K562 (cell line): ENCODE measurements around the gene OR2V2.

Experiments used
- CEBPB ChIP-seq: fragments of 450-650 bp; IDR thresholded peaks from 2 replicates; pipeline ENCODE4 v1.6.1; 2016; ENCODE audit warnings: missing genetic modification characterization, missing compliant biosample characterization
- POLR2A ChIP-seq: fragments of 450-650 bp; conservative IDR thresholded peaks from 2 replicates; pipeline ENCODE4 v1.6.1; 2016

- TF ChIP-seq CEBPB (tag), result no peak
- no peak for TF ChIP-seq POLR2A
Measured at GRCh38 chr5:181140766-181141165, 6.6 kb upstream of the OR2V2 start.
